ENCODE results near the gene MYLK2. TPM values are rescaled to one million over a fixed set of nuclear protein-coding genes. Genes with fewer than 3 reads are reported as not detected.
A peak's percentile ranks its signal among the peaks of the same experiment; 100 is the strongest.

The MYLK2 gene
- polyA plus RNA-seq, 1 donor from 2014 or later: 0.22 TPM

GRCh38 chr20:31862157-31862470, 43.0 kb downstream of the MYLK2 start:
- Histone ChIP-seq H3K4me3 (ENCODE audit: low read length) (peak overlapping the region; percentile 75), H3K27me3 (ENCODE audit: insufficient read depth, low read depth, low read length) (no peaks in the 10 kb centered on the region)

DNA sequence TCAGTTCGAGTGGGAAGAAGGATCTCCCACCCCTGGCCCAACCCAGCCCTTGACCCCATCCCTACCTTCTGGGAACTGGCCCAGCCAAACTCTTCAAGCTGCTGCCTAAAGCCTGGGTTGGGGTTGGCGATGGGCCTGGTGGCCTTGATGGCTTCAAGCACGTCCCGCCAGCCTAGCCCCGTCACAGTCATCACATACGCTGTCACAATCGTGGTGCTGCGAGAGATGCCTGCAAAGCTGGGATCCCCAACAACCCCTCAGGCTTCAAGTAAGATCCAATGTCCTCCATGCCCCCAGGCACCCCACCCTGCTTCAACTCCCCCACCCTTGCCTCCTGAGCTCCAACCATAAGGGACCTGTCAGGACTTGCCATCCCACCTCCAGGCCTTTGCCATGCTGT, 43.4 kb downstream of the MYLK2 start:
- H3K4me2 ChIP-seq (ENCODE audit: low read length): peak overlapping the region; percentile 77
- peaks cover 8% of the 10 kb centered on the region for H3F3A ChIP-seq (ENCODE audit: insufficient read depth, low read length, poor library complexity, severe bottlenecking)
- H3K9me3 ChIP-seq (ENCODE audit: low read length): no peaks in the 10 kb centered on the region
- H2AFZ ChIP-seq (ENCODE audit: low read depth, low read length): no peak overlapping the region
- H3K36me3 ChIP-seq (ENCODE audit: insufficient read depth, low read length): no peaks in the 10 kb centered on the region
- no peaks in the 10 kb centered on the region for H3K27me3 ChIP-seq (ENCODE audit: insufficient read depth, low read depth, low read length)
- peak overlapping the region; percentile 75 for H3K4me3 ChIP-seq (ENCODE audit: low read length)
- no peaks in the 10 kb centered on the region for H3K79me2 ChIP-seq (replicated peaks; ENCODE audit: insufficient read depth, low read length)
- no peaks in the 10 kb centered on the region for H3K9me2 ChIP-seq (ENCODE audit: insufficient read depth, low read length)
- H4K20me1 ChIP-seq (ENCODE audit: insufficient read depth): no peaks in the 10 kb centered on the region
- peak overlapping the region; percentile 84 for H3K9ac ChIP-seq (ENCODE audit: low read length)
- peak overlapping the region; percentile 92 for H3K27ac ChIP-seq (ENCODE audit: low read length)
- no peak for TF ChIP-seq POLR2AphosphoS5 (IDR thresholded peaks at IDR 0.05)
- TF ChIP-seq CTCF (IDR thresholded peaks at IDR 0.05; ENCODE audit: poor library complexity, severe bottlenecking): no peak
- TF ChIP-seq RAD21 (conservative IDR thresholded peaks at IDR 0.05): no peak
- no peak for TF ChIP-seq REST (IDR thresholded peaks at IDR 0.05; ENCODE audit: borderline replicate concordance)
- TF ChIP-seq SMC3 (conservative IDR thresholded peaks at IDR 0.05; ENCODE audit: poor library complexity): no peak
- no peak for TF ChIP-seq TAF1 (IDR thresholded peaks at IDR 0.05; ENCODE audit: low read depth)
- TF ChIP-seq EZH2 (IDR thresholded peaks at IDR 0.05; ENCODE audit: borderline replicate concordance, insufficient read depth, low read length, poor library complexity, severe bottlenecking): no peak
- TF ChIP-seq MXI1 (conservative IDR thresholded peaks at IDR 0.05; ENCODE audit: poor library complexity, severe bottlenecking): no peak

More at GRCh38 chr20:31862157-31862470, 43.0 kb downstream of the MYLK2 start:
- peak overlapping the region; percentile 87 for H2AFZ ChIP-seq (ENCODE audit: low read depth, low read length)
- no peak for TF ChIP-seq CTCF (IDR thresholded peaks at IDR 0.05; ENCODE audit: poor library complexity, severe bottlenecking)
- peak; percentile 30 for TF ChIP-seq EP300 (conservative IDR thresholded peaks at IDR 0.05; ENCODE audit: poor library complexity, severe bottlenecking)
- TF ChIP-seq RAD21 (conservative IDR thresholded peaks at IDR 0.05): peak; percentile 24
- TF ChIP-seq MXI1 (conservative IDR thresholded peaks at IDR 0.05; ENCODE audit: poor library complexity, severe bottlenecking): no peak
- peak; percentile 87 for TF ChIP-seq REST (IDR thresholded peaks at IDR 0.05; ENCODE audit: borderline replicate concordance)
- peak; percentile 68 for TF ChIP-seq TAF1 (IDR thresholded peaks at IDR 0.05; ENCODE audit: low read depth)
- no peak for TF ChIP-seq POLR2AphosphoS5 (IDR thresholded peaks at IDR 0.05)
- no peaks in the 10 kb centered on the region for H4K20me1 ChIP-seq (ENCODE audit: insufficient read depth)
- H3K27ac ChIP-seq (ENCODE audit: low read length): peak overlapping the region; percentile 92
- H3K9me3 ChIP-seq (ENCODE audit: low read length): no peaks in the 10 kb centered on the region
- H3K79me2 ChIP-seq (replicated peaks; ENCODE audit: insufficient read depth, low read length): no peaks in the 10 kb centered on the region
- no peaks in the 10 kb centered on the region for H3K9me2 ChIP-seq (ENCODE audit: insufficient read depth, low read length)
- peaks cover 8% of the 10 kb centered on the region for H3F3A ChIP-seq (ENCODE audit: insufficient read depth, low read length, poor library complexity, severe bottlenecking)
- H3K4me2 ChIP-seq (ENCODE audit: low read length): peak overlapping the region; percentile 77
- H3K9ac ChIP-seq (ENCODE audit: low read length): peak overlapping the region; percentile 84
- H3K36me3 ChIP-seq (ENCODE audit: insufficient read depth, low read length): no peaks in the 10 kb centered on the region

All from neural cell (in vitro differentiated cells).